Neural progenitor cell (in vitro differentiated cells): ENCODE results near the gene TPCN2.

Source experiments
- CTCF ChIP-seq: fragments of 200-600 bp; sonication (generic); IDR thresholded peaks from 2 replicates; pipeline ENCODE4 v1.5.1; 2017; ENCODE audit warnings: antibody characterized with exemption, mild to moderate bottlenecking
- EZH2 ChIP-seq: fragments of 200-600 bp; sonication (generic); IDR thresholded peaks from 2 replicates; pipeline ENCODE4 v1.6.1; 2017; ENCODE audit warnings: antibody characterized with exemption, mild to moderate bottlenecking, moderate library complexity
- EZH2phosphoT487 ChIP-seq: fragments of 200-600 bp; sonication (generic); IDR thresholded peaks from 2 replicates; pipeline ENCODE4 v1.6.1; 2017; ENCODE audit warnings: antibody characterized with exemption

GRCh38 chr11:69094915-69095290 is 46.2 kb downstream of the TPCN2 start:
- TF ChIP-seq CTCF = no peak
- no peak for TF ChIP-seq EZH2
- TF ChIP-seq EZH2phosphoT487 = no peak
